Brain pericyte (primary cell): ENCODE measurements around the gene AARS1.
"Not testable (repeated sequence)": the region's sequence is repeated elsewhere in the genome, so short reads cannot be mapped to it uniquely, and the experiment has no call there.

Source experiments
- DNase-seq: peaks from one replicate; pipeline ENCODE4 v3.0.0-alpha.2; 2012; ENCODE audit warnings: low read depth, low spot score

The AARS1 gene

GRCh38 chr16:70289229-70290094 lies at the start of gene AARS1:
Gene AARS1, minus strand, starts transcription at chr16:70289506. Its CDS starts 6,743 bp downstream, at chr16:70282763.
- peak; percentile 96 for DNase-seq

DNA sequence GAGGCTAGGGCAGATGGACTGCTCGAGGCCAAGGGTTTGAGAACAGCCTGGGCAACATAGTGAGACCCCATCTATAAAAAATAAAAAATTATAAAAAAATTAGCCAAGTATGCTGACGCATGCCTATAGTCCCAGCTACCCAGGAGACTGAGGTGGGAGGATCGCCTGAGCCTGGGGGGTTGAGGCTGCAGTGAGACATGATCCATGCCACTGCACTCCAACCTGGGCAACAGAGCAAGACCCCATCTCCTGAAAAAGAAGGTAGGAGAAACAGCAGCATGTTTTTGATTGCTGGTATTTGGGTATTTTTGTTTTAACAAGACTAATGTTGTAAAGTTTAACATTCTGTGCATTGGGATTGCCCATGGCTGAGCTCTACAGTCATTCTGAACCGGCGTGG lies 48.5 kb upstream of the AARS1 start:
- DNase-seq: no peak

DNA sequence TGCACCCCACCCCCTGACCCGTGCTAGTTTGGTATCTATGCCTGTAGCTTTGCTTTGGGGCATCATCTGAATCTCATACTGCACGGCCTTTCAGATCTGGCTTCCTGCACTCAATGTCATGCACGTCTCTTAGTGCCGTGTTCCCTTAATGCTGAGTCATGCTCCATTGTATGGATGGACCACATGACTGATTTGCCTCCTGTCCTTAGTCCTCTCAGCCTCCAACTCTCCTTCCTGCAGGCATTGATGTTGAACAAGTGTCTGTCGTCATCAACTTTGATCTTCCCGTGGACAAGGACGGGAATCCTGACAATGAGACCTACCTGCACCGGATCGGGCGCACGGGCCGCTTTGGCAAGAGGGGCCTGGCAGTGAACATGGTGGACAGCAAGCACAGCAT lies 43.4 kb upstream of the AARS1 start:
- not testable (repeated sequence) for DNase-seq

- DNase-seq: no peak
These were observed 42.5 kb upstream of the AARS1 start for GRCh38 chr16:70331588-70332358.

DNA sequence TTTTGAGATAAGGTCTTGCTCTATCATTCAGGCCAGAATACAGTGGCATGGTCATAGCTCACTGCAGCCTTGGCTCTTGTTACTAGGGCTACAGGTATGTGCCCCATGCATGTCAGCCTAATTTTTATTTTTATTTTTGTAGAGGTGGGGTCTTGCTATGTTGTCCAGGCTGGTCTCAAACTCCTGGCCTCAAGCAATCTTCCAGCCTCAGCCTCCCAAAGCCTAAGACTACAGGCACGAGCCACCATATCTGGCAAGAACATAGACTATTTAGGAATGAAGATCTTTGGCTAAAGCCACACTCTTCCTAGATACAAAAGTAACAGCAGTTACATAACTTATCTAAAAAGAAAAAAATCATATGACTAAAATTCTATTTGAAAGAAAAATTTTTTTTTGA lies 41.8 kb upstream of the AARS1 start:
- DNase-seq: no peak

- DNase-seq: no peak
These were observed 35.9 kb upstream of the AARS1 start for GRCh38 chr16:70324998-70325747.

DNA sequence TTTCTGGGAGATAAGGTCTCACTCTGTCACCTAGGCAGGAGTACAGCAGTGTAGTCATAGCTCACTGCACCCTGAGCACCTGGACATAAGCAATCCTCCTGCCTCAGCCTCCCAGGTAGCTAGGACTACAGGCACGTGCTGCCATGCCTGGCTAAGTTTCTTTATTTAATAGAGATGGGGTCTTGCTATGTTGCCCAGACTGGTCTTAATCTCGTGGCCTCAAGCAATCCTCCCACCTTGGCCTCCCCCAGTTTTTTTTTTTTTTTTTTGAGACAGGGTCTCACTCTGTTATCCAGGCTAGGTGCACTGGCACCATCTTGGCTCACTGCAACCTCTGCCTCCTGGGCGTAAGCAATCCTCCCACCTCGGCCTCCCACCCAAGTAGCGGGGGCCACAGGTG lies 30.8 kb upstream of the AARS1 start:
- DNase-seq: no peak

DNA sequence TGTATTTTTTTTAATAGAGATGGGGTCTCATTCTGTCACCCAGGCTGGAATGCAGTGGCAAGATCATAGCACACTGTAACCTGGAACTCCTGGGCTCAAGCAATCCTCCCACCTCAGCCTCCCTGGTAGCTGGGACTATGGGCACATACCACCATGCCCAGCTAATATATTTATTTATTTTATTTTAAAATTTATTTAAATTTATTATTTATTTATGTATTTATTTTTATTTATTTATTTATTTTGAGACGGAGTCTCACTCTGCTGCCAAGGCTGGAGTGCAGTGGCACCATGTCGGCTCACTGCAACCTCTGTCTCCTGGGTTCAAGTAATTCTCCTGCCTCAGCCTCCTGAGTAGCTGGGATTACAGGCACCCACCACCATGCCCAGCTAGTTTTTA lies 18.4 kb upstream of the AARS1 start:
- not testable (repeated sequence) for DNase-seq

GRCh38 chr16:70306880-70307279 lies 17.6 kb upstream of the AARS1 start:
- no peak for DNase-seq

- DNase-seq: no peak
These were observed 15.7 kb upstream of the AARS1 start for GRCh38 chr16:70304892-70305448.

DNA sequence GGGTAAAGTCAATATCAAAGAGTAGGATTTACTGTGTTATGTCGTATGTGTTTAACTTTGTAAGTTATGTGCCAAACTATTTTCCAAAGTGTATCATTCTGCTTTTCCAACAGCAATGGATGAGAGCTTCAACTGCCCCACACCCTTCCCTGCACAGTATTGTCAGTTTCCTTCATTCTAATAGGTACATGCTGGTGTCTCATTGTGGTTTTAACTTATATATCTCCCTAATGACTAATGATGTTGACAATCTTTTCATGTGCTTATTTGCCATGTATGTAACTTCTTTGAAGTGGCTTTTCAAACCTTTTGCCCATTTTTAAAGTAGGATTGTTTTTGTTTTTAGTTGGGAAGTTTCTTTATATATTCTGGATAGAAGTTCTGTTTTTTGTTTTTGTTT lies 13.4 kb upstream of the AARS1 start:
- DNase-seq: no peak

- DNase-seq: no peak
These were observed 11.8 kb upstream of the AARS1 start for GRCh38 chr16:70301121-70301520.

- DNase-seq: peak; percentile 24
These were observed 10.0 kb upstream of the AARS1 start, which contains the start of gene DDX19B for GRCh38 chr16:70298988-70299938. Gene DDX19B, plus strand, starts transcription at chr16:70299186. Its CDS starts 112 bp downstream, at chr16:70299298.

- DNase-seq: no peak
These were observed 6.3 kb upstream of the AARS1 start for GRCh38 chr16:70295634-70296033.

DNA sequence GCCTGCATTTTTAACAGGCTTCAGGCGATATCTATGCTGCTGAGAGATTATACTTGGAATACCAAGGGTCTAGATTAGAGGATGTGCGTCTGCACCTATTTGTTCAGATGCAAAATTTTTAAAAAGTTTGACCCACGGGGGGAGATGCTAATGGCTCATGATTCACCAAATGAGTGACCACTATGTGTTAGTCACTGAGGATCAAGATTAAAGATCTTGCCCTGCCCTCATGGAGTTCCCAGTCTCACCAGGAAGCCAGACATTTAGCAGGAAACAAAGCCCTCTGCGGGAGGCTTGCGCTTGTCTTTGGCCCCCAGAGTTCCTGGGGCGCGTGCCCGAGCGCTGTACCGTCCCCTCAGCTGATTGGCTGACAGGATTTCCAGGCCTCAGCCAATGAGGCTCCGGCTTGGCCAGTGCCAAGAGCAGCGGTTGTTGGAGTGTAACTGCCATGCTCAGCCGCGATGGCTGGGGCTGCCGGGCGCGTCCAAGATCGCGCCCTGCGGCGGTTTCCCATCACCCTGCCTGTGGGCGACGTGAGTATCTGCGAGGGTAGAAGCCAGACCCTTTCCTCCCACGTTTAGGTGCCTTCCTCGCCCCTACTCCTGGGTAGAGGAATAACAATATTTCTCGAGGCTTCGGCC lies 5.2 kb upstream of the AARS1 start:
- no peak for DNase-seq

GRCh38 chr16:70292148-70292547 lies 2.8 kb upstream of the AARS1 start:
- not testable (repeated sequence) for DNase-seq

DNA sequence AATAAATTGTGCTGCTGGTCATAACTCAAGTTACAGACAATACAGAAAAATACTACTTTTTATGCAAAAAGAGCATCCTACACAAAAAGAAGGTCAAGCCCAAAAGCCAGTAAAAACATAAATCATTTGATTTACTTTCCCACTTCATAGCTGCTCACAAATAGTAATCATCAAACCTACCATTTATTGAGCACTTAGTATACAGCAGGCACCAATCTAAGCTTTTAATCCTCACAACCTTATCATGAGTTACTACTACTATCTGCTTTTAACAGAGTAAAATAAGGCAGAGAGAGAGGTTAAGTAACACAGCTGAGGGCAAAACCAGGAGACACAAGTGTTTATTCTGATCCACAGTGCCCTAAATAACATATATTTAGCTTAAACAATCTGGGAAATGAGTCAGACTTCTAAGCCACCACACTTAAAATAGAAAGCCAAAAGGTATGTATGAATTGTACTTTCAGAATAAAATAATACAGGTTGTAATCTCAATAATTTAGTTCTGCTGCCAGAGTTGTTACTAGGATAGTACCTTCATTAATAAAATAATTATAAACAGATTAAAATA lies 1.7 kb upstream of the AARS1 start:
- no peak for DNase-seq

DNA sequence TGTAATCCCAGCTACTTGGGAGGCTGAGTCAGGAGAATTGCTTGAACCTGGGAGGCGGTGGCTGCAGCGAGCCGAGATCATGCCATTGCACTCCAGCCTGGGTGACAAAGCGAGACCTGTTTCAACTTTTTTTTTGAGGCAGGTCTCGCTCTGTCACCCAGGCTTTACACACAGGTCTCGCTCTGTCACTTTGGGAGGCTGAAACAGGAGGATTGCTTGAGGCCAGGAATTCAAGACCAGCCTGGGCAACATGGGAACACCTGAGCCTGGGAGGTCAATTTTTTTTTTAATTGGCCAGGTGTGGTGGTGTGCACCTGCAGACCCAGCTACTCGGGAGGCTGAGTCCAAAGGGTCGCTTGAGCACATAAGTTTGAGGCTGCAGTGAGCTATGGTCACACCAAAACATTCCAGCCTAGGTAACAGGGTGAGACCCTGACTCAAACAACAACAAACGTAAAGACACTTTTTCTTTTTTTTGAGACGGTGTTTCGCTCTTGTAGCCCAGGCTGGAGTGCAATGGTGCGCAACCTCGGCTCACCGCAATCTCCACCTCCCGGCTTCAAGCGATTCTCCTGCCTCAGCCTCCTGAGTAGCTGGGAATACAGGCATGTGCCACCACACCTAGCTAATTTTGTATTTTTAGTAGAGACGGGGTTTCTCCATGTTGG lies 1.9 kb downstream of the AARS1 start:
- DNase-seq: not testable (repeated sequence)

GRCh38 chr16:70276392-70276791 lies 12.9 kb downstream of the AARS1 start:
- no peak for DNase-seq
